Gastrocnemius medialis (tissue), 4 donors: ENCODE results near the gene ROBO2.

Experiments used
- POLR2A ChIP-seq, 2 donors: fragments of 450-650 bp; IDR thresholded peaks; one replicate each; pipeline ENCODE4 v1.6.1; 2017; ENCODE audit warnings: antibody characterized with exemption in 2 of 2, mild to moderate bottlenecking in 2 of 2, moderate library complexity in 2 of 2
- TF ChIP-seq, protein P1 (sequence below), 5 experiments: fragments of 450-650 bp in 3 of 5; fragments of 200-600 bp in 2 of 5; sonication (generic) in 2 of 5; IDR thresholded peaks in 4 of 5; conservative IDR thresholded peaks in 1 of 5; 1 replicate in 4 of 5; 2 replicates in 1 of 5; pipeline ENCODE4 v1.5.1; 2016 to 2019; ENCODE audit warnings: antibody characterized with exemption in 5 of 5, mild to moderate bottlenecking in 3 of 5, moderate library complexity in 3 of 5

DNA sequence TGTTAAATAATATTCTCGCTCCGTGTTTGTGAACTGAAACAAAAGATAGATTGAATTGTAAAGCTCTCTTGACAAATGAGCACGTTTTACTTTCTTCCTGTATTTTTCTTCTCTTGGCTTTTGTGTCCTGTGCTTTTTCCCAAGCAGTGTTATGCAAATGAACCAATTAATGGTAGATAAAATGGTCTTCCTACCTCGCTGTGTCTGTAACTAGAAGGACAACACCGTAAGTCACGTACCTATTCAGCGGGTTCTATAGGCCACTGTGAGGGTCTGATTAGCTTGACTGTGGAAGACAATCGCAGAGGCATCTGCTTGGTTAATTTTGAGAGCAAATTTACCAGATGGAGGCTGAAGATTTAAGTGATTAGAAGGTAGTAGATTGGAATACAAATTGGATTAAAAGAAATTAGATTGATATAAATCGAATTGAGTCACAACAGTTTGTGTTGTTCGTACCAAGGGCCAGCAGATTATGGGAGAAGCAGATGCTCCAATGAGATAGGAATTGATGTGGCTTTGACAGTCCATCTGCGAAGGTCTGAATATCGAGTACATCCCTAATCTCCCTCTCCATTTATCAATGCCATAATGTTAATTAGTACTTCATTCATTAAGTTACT is 40.2 kb downstream of the ROBO2 start:
- TF ChIP-seq, protein P1, sequence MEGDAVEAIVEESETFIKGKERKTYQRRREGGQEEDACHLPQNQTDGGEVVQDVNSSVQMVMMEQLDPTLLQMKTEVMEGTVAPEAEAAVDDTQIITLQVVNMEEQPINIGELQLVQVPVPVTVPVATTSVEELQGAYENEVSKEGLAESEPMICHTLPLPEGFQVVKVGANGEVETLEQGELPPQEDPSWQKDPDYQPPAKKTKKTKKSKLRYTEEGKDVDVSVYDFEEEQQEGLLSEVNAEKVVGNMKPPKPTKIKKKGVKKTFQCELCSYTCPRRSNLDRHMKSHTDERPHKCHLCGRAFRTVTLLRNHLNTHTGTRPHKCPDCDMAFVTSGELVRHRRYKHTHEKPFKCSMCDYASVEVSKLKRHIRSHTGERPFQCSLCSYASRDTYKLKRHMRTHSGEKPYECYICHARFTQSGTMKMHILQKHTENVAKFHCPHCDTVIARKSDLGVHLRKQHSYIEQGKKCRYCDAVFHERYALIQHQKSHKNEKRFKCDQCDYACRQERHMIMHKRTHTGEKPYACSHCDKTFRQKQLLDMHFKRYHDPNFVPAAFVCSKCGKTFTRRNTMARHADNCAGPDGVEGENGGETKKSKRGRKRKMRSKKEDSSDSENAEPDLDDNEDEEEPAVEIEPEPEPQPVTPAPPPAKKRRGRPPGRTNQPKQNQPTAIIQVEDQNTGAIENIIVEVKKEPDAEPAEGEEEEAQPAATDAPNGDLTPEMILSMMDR (IDR thresholded peaks at IDR 0.05 in 4 of 5, conservative IDR thresholded peaks at IDR 0.05 in 1 of 5): no peak
- no peak for TF ChIP-seq POLR2A (IDR thresholded peaks at IDR 0.05)
